NCI-H2171 (cell line): ENCODE results near the gene SPTLC2.
A peak's percentile ranks its signal among the peaks of the same experiment; 100 is the strongest.

Experiments
- DNase-seq: peaks from one replicate; lab custom pipeline; 2025; lab: John Stamatoyannopoulos, UW

Gene SPTLC2

DNA sequence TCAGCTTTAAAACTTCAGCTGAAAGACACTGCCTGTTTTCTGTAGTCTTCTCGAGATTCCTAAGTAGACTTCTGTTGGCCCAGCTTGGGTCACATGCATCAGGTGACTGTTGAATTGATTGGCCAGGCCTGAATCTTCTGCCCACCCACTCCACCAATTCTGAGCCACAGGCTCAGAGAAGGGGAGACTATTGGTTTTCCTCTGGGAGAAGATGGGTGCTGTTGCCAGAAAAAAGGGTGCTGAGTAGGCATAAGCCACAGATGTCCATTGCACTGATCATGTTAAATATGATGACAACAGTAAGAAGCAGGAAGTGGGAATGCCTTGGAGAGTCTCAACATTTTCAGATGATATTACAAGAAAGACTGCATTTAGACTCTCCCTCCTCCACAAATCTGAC is 6.8 kb upstream of the SPTLC2 start:
- no peak for DNase-seq

DNA sequence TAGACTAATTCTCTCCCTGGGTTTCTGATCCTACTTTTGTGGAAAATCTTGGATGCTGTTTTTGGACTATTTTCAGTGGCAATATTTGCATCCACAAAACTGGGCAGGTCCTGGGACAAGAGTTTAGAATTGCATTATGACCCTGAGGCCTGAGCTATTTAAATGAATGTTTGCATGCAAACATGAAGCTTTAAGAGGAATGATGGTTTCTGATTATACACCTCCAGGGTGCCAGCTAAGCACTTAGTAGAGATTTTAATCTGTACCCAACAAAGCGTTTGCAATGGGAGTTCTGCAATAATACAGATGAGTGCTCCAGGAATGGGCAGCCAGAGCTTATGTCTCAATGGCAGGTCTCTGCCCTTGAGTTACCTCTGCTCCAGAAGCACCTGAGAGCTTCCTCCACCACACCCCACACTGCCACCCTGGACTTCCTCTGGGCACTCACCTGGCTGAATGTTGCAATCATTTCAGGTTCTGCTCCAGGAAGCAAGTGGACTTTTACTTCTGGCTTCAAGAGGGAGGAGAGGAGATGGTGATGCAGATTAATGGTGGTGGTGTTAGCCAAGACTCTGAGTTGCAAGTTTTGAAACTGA is 6.0 kb upstream of the SPTLC2 start:
- no peak for DNase-seq

DNA sequence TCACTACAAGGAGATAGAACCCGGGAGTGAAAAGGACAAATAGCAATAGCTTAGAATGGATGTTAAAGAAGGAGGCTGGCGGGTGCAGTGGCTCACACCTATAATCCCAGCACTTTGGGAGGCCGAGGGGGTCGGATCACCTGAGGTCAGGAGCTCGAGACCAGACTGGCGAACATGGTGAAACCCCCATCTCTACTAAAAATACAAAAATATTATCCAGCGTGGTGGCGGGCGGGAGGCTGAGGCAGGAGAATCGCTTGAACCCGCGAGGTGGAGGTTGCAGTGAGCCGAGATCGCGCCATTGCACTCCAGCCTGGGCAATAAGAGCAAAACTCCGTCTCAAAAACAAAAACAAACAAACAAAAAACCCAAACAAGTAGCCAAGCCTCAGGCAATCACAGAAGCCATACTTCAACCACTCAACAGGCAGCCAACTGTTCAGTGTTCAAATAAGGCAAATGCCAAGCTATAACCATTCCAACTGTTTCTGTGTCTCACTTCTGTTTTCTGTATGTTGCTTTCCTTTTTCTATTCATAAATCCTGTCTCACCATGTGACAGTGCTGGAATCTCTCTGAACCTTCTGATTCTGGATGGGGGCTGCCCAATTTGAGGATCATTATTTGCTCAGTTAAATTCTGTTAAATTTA is 3.9 kb upstream of the SPTLC2 start:
- no peak for DNase-seq

DNA sequence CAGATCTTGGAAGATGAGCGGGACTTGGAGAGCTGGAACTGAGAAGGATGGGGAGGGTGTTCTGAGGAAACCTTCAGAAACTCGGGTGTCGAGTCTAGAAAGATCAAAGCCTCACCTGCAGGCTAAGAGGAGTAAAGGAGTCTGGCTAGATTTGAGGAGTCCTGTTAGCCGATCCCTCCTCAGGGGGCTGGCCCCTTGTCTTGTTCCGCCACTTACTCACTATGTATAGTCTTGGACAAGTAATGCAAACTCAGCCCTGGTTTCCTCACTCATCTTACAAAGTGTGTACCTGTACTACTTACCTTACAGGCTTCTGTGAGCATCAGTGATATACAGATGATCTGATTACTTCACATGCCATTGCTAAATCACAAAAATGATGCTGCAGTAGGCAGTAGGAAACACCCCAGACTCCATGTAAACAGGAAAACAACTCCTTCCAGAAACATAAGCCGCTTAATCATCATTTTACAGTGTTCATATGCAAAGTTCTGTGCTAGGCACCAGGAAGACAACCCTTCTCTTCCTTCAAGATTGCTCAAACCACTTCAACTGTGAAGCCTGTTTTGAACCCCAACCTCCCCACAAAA is 2.0 kb upstream of the SPTLC2 start:
- DNase-seq: no peak

DNA sequence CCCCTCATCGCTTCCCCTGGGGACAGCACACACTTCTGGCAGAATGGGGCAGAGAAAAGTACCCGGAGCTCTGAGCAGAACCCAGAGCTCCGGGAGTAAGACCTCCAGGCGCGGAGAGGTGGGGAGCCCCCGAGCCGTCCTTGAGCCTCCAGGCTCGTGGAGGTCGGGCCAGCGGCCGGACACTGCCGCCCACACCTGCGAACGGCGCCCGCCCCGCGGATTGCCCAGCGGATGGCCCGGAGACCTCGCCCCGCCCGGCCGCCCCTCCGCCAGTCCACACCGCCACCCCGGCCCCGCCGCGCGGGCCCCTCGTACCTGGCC is 344 bp downstream of the SPTLC2 start:
- no peak for DNase-seq

DNA sequence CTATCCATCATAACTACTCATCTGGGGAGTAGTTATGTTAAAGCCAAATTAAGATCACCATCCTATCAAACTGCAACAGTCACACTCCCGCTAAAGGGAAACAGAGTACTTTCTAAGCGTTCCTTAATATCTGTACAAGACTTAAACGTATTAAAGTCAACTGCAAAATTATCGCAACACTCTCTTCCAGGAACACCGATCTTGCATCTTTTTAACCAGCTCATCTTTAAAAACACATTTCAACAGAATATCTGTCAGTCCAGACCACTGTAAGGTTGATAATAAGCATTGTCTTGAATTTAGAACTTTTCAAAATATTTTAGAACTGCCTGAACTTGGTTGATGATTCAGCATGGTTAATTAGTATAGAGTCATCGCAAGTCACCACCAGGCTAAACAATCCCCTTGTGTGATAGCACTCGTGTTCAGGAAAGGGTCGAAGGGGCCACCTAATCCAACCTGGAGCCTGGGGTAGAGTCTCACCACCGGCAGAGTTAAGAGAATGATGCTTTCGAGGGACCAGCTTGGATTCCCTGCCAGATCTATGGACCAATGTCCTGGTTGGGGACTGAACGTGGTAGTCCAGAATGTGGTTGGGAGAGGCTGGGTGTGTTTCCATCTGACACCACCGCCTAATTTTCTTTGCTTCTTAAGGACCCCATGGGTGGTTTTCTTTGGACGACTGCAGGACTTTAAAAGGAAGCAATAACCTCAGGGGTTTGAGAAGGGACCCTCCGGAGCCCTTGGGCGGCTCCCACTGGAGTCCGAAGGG is 890 bp downstream of the SPTLC2 start:
- no peak for DNase-seq

DNA sequence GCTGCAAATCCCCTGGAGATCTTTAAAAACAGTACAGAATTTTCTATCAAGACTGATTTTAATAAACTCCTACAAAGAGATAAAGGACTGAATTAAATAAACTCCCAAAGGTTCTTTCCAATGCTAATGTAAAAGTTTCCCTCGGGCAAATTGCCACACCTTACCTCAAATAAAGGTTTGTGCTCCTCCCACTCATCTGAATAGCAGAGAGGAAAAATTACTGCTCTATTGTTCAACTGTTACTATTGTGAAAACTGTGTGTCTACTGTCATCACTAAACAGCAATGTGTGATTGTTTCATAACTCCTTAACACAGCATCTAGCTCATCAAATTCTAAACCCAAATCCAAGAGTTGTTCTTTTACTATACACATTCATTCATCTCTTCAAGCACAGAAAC is 3.2 kb downstream of the SPTLC2 start:
- DNase-seq: no peak

DNA sequence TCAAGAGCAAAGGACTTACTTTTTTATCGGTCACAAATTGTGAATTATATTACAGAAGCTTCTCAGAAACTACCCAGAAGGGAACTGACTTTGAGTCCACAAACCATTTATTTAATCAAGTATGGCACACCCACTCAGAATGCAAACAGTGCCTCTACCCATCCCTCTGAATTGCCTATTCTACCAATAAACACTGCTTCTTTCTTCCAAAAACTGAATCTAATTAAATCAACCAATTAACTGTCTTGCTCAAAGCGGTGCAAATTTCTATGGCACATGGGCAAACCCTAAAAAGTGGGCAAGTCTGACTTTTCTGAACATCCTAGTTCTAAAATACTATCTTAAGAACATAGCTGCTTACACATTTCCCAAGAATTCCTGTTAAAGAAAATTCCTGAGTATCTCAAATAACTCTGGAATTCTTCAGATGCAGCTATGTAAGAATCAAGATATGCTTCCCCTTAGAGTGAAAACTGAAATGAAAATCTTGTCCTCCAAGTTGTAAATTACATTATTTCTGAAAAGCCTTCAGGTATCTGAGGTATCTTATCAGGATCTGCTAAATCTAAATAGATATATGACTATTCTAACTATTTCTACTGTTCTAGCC is 4.3 kb downstream of the SPTLC2 start:
- no peak for DNase-seq

DNA sequence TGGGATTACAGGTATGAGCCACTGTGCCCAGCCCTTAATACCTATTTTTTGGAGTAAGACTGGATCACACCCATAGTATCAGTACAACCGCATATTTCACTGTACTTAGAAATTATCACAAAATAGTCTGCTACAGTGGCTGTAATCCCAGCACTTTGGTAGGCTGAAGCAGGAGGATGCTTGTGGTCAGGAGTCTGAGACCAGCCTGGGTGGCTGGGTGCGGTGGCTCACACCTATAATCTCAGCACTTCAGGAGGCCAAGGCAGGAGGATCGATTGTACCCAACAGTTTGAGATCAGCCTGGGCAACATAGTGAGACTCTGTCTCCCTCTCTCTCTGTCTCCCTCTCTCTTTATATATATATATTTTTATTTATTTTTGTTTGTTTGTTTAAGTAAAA is 5.9 kb downstream of the SPTLC2 start:
- no peak for DNase-seq

DNA sequence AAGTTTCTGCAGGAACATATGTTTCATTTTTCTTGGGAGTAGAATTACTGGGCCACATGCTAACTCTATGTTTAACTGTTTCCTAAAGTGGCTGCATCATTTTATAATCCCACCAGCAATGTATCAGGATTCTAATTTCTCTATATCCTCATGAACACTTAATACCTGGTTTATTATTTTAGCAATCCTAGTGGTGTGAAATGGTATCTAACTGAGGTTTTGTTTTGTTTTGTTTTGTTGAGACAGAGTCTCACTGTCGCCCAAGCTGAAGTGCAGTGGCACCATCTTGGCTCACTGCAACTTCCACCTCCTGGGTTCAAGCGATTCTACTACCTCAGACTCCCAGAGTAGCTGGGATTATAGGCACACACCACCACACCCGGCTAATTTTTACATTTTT is 6.5 kb downstream of the SPTLC2 start:
- no peak for DNase-seq

DNA sequence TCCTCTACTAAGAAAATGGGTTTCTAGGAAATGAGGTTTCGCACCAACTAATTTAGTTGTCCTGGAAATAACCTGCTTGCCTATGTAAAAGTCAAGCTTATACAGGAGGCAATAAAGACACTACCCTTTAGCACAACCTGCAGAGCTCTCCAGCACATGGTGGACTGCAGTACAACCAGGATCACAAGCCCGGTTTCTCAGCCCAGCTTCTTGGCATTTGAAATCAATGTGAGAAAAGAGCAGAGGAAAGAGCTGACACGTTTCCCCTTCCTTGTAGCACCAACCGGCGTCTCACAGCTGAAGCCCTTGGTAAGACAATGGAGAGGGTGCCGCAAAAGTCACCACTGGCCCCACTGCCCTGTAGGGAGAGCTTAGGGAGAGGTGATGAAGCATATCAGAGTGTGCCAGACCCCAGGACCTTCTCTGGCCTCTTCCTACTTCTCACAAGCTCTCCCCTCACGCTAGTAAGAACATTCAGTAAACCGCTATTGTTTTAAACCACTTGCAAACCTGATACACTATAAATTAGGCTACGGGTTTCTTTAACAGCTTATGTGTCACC is 8.6 kb downstream of the SPTLC2 start:
- no peak for DNase-seq

DNA sequence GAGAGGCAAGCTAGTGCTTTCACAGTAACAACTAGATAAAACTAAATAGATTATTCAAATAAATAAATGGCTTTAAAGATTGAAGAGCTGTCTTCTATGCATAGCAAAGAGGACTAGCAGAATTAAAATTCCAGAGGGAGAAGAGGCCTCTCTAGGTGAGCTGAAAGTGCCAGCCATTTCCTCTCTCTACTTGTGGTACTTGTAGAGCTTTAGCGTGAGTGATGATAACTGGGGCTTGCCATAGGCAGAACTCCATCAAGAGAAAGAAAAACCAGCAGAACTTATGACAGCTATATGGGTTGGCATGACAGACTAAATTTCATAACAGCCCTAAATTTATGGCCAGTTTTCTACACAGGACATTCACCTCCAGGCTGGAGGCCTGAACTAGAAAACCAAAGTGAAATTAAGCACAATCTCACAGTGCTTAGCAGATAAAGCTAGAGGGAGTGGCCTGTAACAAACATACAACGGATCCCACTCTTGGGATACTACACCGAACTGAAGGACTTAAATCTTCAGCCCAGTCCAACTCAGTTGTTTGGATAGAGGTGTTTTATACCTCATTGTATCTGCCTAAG is 11.0 kb downstream of the SPTLC2 start:
- DNase-seq: no peak

DNA sequence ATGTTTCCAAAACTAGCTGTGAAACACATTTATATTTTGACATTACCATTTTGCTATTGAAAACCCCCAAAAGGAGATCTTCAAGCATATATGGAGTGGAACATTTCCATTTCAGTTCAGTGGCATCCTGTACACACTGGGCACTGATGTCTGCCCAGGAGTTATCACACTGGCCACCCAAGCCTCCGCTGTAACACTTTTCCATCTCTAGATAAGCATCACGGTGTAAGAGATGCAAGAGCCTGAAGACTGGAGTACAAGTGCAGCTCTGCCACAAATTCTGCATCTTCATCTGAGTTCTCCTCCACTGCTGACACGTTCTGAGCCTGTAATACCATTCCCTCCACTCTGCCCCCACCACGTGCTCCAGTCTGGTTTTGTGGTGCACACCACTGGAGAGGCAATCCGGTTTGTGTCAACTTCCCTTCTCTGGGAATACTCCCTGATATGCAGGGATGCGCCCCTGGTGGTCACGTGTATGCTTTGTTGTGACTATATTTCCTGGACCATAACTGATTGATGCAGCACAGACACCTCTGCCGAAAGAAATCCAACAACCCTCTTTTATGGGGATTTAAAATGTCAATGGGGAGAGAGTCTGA is 12.7 kb downstream of the SPTLC2 start:
- peak; percentile 17 for DNase-seq

DNA sequence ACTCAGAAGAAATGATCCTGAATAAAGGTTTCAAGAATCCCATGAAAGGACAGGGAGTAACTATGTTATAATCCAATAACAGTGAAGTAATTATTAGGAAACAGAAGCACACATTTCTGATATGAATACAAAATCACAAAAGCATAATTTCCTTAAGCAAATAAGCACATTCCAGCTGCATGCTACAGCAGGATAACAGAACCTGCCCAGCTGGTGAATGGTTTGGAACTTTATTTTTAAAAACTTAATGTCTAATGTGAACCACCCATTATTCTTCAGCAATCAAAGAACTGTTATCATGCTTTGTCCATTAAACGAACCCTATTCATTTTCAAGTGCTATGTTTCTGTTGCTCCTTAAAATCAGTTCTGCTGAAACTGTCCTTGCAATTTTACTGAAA is 13.4 kb downstream of the SPTLC2 start:
- no peak for DNase-seq

DNA sequence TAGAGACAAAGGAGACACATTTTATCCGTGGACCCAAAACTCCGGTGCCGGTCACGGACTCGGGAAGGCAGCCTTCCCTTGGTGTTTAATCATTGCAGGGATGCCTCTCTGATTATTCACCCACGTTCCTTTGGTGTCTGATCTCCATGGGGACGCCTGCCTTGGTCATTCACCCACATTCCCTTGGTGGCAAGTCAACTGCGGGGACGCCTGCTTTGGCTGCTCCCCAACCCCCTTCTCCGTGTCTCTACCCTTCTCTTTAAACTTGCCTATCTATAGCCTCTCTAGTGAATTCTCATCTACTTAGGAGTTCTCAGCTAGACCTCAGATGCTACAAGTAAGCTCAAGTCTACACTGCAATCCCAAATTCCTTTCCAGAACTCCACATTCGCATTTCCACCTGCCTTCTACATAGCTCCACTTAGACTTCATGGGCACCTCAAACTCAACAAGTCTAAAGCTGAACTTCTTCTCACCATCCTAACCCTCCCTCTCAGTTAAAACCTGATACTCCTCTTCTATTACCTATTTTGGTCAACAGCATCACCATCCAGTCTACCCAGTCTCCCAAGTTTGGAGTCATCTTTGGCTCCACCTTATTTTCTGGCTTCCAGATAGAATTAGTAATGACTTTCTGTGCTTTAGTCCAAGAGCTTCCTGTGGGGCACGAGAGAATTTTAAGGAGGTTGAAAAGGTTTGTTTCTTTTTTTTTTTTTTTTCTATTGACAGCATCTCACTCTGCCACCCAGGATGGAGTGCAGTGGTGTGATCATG is 14.4 kb downstream of the SPTLC2 start:
- no peak for DNase-seq

DNA sequence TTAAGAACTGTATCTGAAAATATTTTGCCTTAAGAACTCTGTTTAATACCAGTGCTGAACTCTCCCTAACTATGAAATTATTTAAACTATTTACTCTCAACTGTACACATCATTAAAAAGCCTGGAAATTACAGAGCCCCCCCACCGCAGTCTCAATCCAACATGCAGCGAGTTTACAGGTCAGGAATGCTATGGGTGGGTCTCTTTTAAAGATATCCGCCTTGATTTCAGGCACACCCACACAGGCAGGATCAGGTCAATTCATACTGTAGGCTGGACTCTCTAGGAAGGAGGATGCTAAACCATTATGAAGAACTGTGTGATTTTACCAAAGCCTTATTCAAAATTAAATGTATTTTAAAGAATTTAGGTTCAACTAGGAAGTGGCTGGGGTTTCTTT is 16.5 kb downstream of the SPTLC2 start:
- no peak for DNase-seq

DNA sequence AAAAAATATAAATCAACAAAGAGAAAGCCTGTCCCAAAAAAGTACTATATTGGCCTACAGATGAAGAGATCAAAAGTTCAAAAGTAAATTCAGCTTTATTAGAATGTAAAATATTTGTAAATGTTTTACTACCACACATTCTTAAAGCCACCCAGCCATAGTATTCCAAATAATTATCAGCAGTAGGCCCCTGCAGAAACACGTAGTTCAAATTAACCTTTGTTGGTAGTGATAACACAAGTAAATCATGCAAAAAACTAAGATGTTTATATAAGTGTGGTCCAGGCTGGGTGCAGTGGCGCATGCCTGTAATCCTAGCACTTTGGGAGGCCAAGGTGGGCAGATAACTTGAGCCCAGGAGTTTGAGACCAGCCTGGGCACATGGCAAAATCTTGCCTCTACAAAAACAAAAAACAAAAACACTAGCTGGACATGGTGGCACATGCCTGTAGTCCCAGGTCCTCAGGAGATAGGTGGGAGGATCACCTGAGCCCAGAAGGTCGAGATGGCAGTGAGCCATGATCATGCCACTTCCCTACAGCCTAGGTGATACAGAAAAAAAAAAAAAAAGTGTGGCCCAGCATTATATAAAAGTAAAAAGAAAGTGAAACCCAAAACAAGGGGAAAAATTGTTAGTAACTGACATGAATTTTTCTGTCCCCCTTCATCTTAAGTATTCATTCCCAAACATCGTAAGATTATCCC is 17.9 kb downstream of the SPTLC2 start:
- DNase-seq: no peak

DNA sequence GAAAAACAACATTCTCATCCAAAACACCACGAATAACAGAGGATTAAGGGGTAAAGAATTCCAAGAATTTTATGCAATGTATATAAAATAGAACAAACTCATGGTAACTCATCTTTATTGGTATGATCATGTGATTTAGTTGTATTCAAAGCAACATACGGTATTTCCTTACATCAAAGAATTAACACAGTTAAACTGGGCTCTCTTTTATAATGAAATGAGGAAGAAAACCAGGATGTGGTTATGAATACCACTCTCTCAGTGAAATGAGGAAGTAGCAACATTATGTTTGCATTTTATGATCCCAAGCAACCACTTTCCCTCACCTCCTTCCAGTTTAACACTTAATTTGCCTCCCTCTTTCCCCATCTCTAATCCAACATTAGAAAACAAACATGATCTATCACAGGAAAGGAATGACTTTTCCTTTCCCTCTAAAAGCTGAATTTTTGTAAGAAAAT is 22.9 kb downstream of the SPTLC2 start:
- DNase-seq: no peak

DNA sequence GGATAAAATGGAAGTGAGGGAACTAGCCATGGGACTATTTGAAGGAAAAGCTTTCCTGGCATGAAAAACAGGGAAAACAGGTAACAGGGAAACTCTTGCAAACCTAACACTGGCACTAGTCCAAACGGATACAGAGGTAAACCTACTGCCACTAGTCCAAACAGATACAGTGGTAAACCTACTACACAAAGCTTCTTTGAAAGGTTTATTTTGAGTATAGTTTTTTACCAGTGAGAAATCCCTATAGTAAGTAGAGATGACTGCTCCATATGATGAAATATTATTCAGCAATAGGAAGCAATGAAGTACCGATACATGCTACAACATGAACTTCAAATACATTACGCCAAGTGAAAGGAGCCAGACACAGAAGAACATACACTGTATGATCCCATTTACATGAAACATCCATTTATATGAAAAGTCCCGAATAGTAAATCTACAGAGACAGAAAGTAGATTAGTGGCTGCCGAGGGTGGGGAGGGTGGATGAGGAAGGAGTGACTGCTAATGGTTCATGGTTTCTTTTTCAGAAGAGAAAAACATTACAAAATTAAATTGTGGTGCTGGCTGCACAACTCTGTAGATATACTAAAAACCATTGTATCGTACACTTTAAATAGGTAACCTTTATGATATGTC is 25.5 kb downstream of the SPTLC2 start:
- no peak for DNase-seq

DNA sequence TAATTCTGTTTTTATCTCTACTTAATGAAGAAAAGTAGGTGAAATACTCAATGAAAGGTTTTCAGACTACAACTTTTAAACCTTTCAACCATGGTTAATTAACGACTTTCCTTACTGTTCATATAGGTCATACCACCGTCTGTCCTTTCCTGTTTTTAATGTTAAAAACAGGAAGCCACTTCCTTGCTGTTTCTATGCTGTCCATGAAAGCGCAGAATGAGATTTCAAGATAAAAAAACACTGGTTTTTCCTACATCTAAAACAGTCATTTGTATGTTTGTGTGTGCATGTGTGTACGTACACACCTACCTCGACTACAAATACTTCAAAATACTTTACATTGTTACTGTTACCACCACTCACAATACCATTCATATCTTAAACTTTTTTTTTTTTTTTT is 27.3 kb downstream of the SPTLC2 start:
- DNase-seq: no peak
